ENCODE data around the gene HMCN1.

HMCN1 gene

DNA sequence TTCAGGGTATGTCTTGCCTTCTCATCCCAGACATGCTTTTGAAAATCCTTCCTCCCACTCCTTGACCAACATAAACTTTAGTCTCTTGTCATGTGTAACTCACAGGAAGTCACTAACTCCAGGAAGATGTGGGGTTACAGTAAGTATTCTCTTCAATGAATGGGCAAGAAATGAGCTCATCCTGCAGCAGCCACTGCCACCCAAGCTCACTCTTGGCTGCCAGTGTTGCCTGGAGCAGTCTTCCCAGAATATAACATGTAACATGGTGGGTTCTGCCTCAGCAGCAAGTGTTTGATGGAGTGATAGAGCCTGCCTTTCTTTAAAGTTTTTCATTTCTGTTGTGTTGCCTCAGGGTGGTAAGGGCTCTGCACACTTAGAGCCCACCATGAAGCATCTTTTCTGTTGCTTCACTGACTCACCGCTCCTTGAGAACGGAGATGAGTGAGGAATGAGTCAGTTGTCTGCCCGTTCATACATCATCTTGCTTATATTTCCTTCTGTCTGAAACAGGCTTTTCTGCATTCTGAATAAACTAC lies 453.9 kb downstream of the HMCN1 start:
- H3K4me2 ChIP-seq (ENCODE audit: low read depth, low read length, poor library complexity, severe bottlenecking), result no peak overlapping the region
- no peak overlapping the region for H3K9ac ChIP-seq (ENCODE audit: low read length)
- no peak overlapping the region for H3K27ac ChIP-seq (ENCODE audit: low read depth, low read length)
- H3F3A ChIP-seq (ENCODE audit: insufficient read depth), result no peaks in the 10 kb centered on the region
- no peaks in the 10 kb centered on the region for H3K9me3 ChIP-seq (ENCODE audit: insufficient read depth, low read length)
- H3K36me3 ChIP-seq (ENCODE audit: low read length), result no peaks in the 10 kb centered on the region
- no peaks in the 10 kb centered on the region for H4K20me1 ChIP-seq (ENCODE audit: low read depth, low read length)
- H3K27me3 ChIP-seq (ENCODE audit: low read length), result no peaks in the 10 kb centered on the region
- H2AFZ ChIP-seq (ENCODE audit: low read depth, low read length, severe bottlenecking), result no peak overlapping the region
- H3K79me2 ChIP-seq (ENCODE audit: insufficient read depth, low read length), result no peaks in the 10 kb centered on the region
- TF ChIP-seq, protein P1, sequence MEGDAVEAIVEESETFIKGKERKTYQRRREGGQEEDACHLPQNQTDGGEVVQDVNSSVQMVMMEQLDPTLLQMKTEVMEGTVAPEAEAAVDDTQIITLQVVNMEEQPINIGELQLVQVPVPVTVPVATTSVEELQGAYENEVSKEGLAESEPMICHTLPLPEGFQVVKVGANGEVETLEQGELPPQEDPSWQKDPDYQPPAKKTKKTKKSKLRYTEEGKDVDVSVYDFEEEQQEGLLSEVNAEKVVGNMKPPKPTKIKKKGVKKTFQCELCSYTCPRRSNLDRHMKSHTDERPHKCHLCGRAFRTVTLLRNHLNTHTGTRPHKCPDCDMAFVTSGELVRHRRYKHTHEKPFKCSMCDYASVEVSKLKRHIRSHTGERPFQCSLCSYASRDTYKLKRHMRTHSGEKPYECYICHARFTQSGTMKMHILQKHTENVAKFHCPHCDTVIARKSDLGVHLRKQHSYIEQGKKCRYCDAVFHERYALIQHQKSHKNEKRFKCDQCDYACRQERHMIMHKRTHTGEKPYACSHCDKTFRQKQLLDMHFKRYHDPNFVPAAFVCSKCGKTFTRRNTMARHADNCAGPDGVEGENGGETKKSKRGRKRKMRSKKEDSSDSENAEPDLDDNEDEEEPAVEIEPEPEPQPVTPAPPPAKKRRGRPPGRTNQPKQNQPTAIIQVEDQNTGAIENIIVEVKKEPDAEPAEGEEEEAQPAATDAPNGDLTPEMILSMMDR (IDR thresholded peaks at IDR 0.05; ENCODE audit: insufficient read depth, low read length, poor library complexity, severe bottlenecking), result no peak
- TF ChIP-seq EZH2phosphoT487 (conservative IDR thresholded peaks at IDR 0.05; ENCODE audit: low read length), result no peak
- H3K9me2 ChIP-seq (replicated peaks; ENCODE audit: insufficient read depth, low read length), result no peaks in the 10 kb centered on the region
- H3K4me3 ChIP-seq (ENCODE audit: insufficient read depth, low read length, poor library complexity, severe bottlenecking), result no peak overlapping the region

- Histone ChIP-seq H3K36me3 (ENCODE audit: low read length) (no peaks in the 10 kb centered on the region), H3K9ac (ENCODE audit: low read length) (no peak overlapping the region), H3K79me2 (ENCODE audit: insufficient read depth, low read length) (no peaks in the 10 kb centered on the region), H3F3A (ENCODE audit: insufficient read depth) (no peaks in the 10 kb centered on the region), H2AFZ (ENCODE audit: low read depth, low read length, severe bottlenecking) (no peak overlapping the region), H3K27ac (ENCODE audit: low read depth, low read length) (no peak overlapping the region), H3K4me3 (ENCODE audit: insufficient read depth, low read length, poor library complexity, severe bottlenecking) (no peak overlapping the region), H3K9me3 (ENCODE audit: insufficient read depth, low read length) (no peaks in the 10 kb centered on the region), H3K9me2 (replicated peaks; ENCODE audit: insufficient read depth, low read length) (no peaks in the 10 kb centered on the region), H3K4me2 (ENCODE audit: low read depth, low read length, poor library complexity, severe bottlenecking) (no peak overlapping the region), H3K27me3 (ENCODE audit: low read length) (no peaks in the 10 kb centered on the region), H4K20me1 (ENCODE audit: low read depth, low read length) (no peaks in the 10 kb centered on the region)
- TF ChIP-seq, protein P1 (IDR thresholded peaks at IDR 0.05; ENCODE audit: insufficient read depth, low read length, poor library complexity, severe bottlenecking), result no peak
- no peak for TF ChIP-seq EZH2phosphoT487 (conservative IDR thresholded peaks at IDR 0.05; ENCODE audit: low read length)
Observed at GRCh38 chr1:186188736-186189135, 454.5 kb downstream of the HMCN1 start.

GRCh38 chr1:186189156-186189555 lies 455.0 kb downstream of the HMCN1 start:
- no peaks in the 10 kb centered on the region for H3K36me3 ChIP-seq (ENCODE audit: low read length)
- H3K4me2 ChIP-seq (ENCODE audit: low read depth, low read length, poor library complexity, severe bottlenecking), result no peak overlapping the region
- no peak for TF ChIP-seq EZH2phosphoT487 (conservative IDR thresholded peaks at IDR 0.05; ENCODE audit: low read length)
- TF ChIP-seq, protein P1 (IDR thresholded peaks at IDR 0.05; ENCODE audit: insufficient read depth, low read length, poor library complexity, severe bottlenecking), result no peak
- no peaks in the 10 kb centered on the region for H3K9me3 ChIP-seq (ENCODE audit: insufficient read depth, low read length)
- no peak overlapping the region for H3K4me3 ChIP-seq (ENCODE audit: insufficient read depth, low read length, poor library complexity, severe bottlenecking)
- H3K9me2 ChIP-seq (replicated peaks; ENCODE audit: insufficient read depth, low read length), result no peaks in the 10 kb centered on the region
- no peaks in the 10 kb centered on the region for H3K79me2 ChIP-seq (ENCODE audit: insufficient read depth, low read length)
- H4K20me1 ChIP-seq (ENCODE audit: low read depth, low read length), result no peaks in the 10 kb centered on the region
- H3K9ac ChIP-seq (ENCODE audit: low read length), result no peak overlapping the region
- H3F3A ChIP-seq (ENCODE audit: insufficient read depth), result no peaks in the 10 kb centered on the region
- no peak overlapping the region for H2AFZ ChIP-seq (ENCODE audit: low read depth, low read length, severe bottlenecking)
- H3K27me3 ChIP-seq (ENCODE audit: low read length), result no peaks in the 10 kb centered on the region
- H3K27ac ChIP-seq (ENCODE audit: low read depth, low read length), result no peak overlapping the region
